Fibroblast of skin of left quadriceps (primary cell): Measurements from ENCODE around the gene SFMBT2.

ENCODE experiments used
- DNase-seq, 2 experiments: peaks; one replicate each; pipeline ENCODE4 v3.0.0-alpha.2; 2013; ENCODE audit warnings: low read depth in 2 of 2

SFMBT2 gene

GRCh38 chr10:7364474-7364873 lies 46.4 kb downstream of the SFMBT2 start:
- no peak for DNase-seq

- no peak for DNase-seq
Measured at GRCh38 chr10:7363700-7364099, 47.1 kb downstream of the SFMBT2 start.

GRCh38 chr10:7362471-7362870 lies 48.4 kb downstream of the SFMBT2 start:
- DNase-seq, result peak; percentile 17 to 22

GRCh38 chr10:7361316-7361715 lies 49.5 kb downstream of the SFMBT2 start:
- DNase-seq, result no peak

- DNase-seq, result no peak
Measured at GRCh38 chr10:7359954-7360353, 50.9 kb downstream of the SFMBT2 start.

GRCh38 chr10:7359356-7359755 lies 51.5 kb downstream of the SFMBT2 start:
- DNase-seq, result no peak

- no peak for DNase-seq
Measured at GRCh38 chr10:7357193-7357592, 53.6 kb downstream of the SFMBT2 start.

- DNase-seq, result peak; percentile 23 to 25
Measured at GRCh38 chr10:7354330-7355047, 56.3 kb downstream of the SFMBT2 start.

GRCh38 chr10:7351894-7352293 lies 58.9 kb downstream of the SFMBT2 start:
- DNase-seq, result no peak

GRCh38 chr10:7350541-7351195 lies 60.2 kb downstream of the SFMBT2 start:
- no peak for DNase-seq

GRCh38 chr10:7345717-7346116 lies 65.1 kb downstream of the SFMBT2 start:
- DNase-seq, result no peak

- no peak for DNase-seq
Measured at GRCh38 chr10:7343040-7343439, 67.8 kb downstream of the SFMBT2 start.

- no peak for DNase-seq
Measured at GRCh38 chr10:7340179-7340874, 70.5 kb downstream of the SFMBT2 start.

- DNase-seq, result no peak
Measured at GRCh38 chr10:7339510-7339909, 71.3 kb downstream of the SFMBT2 start.

- no peak for DNase-seq
Measured at GRCh38 chr10:7338469-7338868, 72.4 kb downstream of the SFMBT2 start.

GRCh38 chr10:7337431-7338171 lies 73.2 kb downstream of the SFMBT2 start:
- DNase-seq, result no peak

GRCh38 chr10:7335977-7336376 lies 74.9 kb downstream of the SFMBT2 start:
- DNase-seq, result no peak

GRCh38 chr10:7334642-7334964 lies 76.2 kb downstream of the SFMBT2 start:
- DNase-seq, result no peak

- no peak for DNase-seq
Measured at GRCh38 chr10:7333961-7334641, 76.7 kb downstream of the SFMBT2 start.

- no peak for DNase-seq
Measured at GRCh38 chr10:7329219-7329618, 81.6 kb downstream of the SFMBT2 start.

- no peak for DNase-seq
Measured at GRCh38 chr10:7327885-7328284, 82.9 kb downstream of the SFMBT2 start.

- no peak for DNase-seq
Measured at GRCh38 chr10:7322623-7323022, 88.2 kb downstream of the SFMBT2 start.
